AG09319 (cell line): ENCODE measurements around the gene DAAM2.

Source experiments
- DNase-seq: peaks from one replicate; pipeline ENCODE4 v3.0.0-alpha.2; 2010; ENCODE audit warnings: low read depth; ENCODE audit errors: extremely low read depth
- TF ChIP-seq, protein P1 (sequence below): IDR thresholded peaks from 2 replicates; pipeline ENCODE4 v1.5.1; 2011; ENCODE audit warnings: low read depth, mild to moderate bottlenecking, inconsistent platforms, low read length, moderate library complexity

DAAM2 gene

DNA sequence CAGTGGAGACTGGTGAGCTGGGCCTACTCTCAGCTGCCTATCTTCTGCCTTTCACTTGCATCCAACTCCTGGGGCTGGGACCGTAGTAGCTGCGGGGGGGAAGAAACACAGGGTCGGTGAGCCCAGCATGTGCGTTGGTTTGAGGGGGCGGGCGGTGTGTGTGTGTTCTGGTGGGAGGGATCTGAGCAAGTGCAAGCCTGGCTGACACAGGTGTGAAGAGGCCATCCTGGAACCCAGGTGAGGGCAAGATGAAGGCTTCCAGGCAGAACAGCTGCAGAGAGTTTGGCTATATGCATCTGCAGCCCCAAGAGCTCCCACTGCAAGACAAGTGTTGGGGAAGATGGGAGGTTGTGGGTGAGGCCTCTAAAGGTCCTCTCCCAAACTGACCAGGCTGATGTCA lies 111.5 kb downstream of the DAAM2 start:
- TF ChIP-seq, protein P1, sequence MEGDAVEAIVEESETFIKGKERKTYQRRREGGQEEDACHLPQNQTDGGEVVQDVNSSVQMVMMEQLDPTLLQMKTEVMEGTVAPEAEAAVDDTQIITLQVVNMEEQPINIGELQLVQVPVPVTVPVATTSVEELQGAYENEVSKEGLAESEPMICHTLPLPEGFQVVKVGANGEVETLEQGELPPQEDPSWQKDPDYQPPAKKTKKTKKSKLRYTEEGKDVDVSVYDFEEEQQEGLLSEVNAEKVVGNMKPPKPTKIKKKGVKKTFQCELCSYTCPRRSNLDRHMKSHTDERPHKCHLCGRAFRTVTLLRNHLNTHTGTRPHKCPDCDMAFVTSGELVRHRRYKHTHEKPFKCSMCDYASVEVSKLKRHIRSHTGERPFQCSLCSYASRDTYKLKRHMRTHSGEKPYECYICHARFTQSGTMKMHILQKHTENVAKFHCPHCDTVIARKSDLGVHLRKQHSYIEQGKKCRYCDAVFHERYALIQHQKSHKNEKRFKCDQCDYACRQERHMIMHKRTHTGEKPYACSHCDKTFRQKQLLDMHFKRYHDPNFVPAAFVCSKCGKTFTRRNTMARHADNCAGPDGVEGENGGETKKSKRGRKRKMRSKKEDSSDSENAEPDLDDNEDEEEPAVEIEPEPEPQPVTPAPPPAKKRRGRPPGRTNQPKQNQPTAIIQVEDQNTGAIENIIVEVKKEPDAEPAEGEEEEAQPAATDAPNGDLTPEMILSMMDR, result no peak
- DNase-seq, result no peak

DNA sequence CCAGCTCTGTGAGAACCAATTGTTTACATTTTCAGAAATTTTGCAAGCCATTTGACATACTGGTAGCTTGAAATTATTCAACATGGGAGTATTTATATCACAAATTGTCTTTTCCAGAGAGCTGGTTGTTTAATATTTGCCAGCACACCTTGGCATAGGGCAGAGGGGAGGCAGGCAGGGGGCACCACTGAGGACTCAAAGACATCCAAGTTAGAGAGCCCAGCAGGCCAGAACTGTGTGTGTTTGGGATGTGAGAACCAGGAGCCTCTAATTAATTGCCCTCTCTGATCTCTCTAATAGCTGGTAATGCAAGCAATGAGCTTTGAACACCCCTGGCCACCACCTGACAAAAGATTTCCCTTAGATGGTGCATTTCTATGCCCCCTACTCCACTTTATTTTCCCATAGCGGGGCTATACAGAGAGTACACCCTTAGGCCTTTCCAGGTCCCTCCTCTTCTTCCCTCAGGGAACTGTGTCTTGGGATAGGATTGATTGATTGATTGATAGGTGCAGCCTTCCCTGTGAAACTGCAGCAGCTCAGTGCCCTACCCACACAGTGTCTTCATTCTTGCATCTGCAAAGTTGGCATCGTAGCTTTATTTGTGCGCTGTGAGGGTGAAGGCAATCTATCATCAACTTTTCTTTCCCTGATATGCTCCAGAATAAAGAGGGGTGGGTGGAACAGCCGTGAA lies 112.9 kb downstream of the DAAM2 start:
- DNase-seq, result no peak
- TF ChIP-seq, protein P1, result no peak; the same call in 1 of the 2 replicates

DNA sequence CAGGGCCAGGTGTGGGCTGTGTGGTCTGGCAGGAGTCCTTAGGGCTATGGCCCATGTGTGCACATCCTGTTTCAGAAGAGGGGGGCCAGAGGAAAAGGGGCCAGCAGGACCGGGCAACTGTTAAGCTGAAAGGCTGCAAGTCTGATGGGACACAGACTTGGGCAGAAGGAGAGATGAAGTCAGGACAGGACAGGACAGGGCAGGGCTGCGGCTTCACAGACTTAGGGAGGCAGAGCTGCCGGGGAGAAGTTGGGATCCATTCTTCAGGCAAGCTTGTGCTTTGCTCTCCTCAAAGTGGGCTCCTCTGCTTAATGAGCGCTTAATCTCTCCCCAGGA lies 113.4 kb downstream of the DAAM2 start:
- TF ChIP-seq, protein P1, result no peak

DNA sequence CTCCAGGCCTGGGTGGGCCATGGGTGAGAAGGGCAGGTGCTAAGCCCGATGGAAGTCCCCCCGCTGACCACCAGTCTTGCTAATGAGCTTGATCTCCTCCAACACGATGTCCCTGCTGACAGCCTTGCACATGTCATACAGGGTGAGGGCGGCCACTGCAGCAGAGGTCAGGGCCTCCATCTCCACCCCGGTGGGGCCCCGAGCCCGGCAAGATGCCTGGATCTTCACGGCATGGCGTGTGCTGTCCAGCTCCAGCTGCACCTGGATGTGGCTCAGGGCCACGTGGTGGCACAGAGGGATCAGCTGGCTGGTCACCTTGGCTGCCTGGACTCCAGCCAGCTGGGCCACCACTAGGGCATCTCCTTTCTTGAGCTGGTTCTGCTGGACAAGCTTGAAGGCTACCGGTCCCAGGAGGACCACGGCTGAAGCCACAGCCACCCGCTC lies 114.2 kb downstream of the DAAM2 start:
- DNase-seq, result no peak
- TF ChIP-seq, protein P1, result no peak

More for the DNA sequence above, 113.4 kb downstream of the DAAM2 start:
- DNase-seq, result no peak

DNA sequence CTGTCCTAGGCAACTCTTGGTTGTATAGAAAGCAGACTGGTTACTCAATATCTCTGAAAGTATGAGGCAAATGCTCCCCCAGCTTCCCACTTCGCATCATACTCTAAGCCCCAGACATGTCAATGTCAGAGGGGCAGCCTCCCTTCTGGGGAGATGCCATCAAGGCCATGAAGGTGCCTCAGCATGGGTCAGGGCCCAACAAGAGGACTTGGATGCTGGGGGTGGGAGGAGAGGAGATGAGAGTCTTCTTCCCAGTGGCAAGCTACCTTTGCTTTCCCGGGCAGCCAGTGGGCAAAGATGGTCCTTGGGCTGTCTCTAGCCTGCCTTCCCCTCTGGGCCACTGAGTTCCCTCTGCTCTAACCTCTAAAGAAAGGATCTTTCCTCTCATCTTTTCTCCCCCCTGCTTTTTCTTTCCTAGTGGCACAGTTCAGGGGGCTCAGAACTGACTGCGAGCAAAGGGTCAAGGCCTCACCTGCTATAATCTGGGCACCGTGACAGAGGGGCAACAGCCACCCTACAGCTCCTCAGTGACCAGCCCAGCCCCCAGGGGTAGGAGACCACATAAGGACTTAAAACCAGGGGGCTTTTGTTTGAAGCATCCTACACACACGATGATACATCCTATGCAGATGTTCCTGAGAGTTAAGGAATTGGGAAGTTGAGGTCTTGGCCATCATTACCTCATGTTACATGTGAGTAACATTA lies 115.8 kb downstream of the DAAM2 start:
- DNase-seq, result no peak
- TF ChIP-seq, protein P1, result no peak

DNA sequence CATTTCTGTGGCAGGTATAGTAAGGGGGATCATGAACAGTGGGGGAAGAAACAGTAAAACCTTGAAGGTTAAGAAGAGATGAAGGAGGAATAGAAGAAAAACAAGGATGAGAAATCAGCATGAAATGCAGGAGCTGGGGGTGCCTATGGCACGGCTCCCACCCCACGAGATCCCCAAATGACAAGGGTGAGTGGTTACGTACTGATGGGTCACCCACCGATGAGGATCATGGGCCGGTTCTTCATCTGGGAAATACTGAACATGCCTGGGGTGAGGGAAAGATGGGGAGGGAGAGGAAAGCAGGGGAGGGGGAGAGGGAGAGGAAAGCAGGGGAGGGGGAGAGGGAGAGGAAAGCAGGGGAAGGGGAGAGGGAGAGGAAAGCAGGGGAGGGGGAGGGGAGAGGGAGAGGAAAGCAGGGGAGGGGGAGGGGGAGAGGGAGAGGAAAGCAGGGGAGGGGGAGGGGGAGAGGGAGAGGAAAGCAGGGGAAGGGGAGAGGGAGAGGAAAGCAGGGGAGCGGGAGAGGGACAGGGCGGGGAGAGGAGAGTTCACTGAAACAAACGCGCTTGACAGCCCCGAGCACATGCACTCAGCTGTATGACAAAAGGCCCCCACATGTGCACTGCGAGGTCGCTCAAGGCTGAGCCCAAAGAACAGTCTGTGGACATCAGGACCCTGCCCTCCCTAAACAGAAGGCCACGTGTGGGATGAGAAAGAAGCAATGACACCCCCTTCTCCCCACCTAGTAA lies 116.8 kb downstream of the DAAM2 start:
- TF ChIP-seq, protein P1, result no peak
- no peak for DNase-seq

DNA sequence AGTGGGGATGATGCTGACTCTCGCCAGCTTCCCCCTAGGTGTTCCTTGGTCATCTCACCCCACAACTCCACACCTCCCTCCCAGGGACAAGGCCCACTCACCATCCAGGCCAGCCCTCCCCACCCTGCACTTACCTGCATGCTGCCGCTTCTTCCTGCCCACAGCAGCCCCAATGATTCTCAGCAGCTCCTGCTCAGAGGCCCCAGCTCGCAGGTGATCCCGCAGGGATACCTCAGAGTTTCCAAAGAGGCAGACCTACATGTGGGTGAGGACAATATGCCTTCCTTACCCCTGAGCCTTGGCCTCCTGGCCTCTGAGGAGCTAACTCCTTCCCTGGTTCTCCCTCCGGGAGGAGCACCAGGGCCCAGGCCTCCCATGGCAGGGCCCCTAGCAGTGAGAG lies 117.5 kb downstream of the DAAM2 start:
- TF ChIP-seq, protein P1, result no peak
- no peak for DNase-seq
